GM20000 (cell line): ENCODE measurements around the gene FNDC1.

Experiments used
- DNase-seq: peaks from one replicate; pipeline ENCODE4 v3.0.0; 2012; ENCODE audit warnings: low spot score
- CTCF ChIP-seq: IDR thresholded peaks from 2 replicates; pipeline ENCODE4 v1.5.1; 2012; ENCODE audit warnings: mild to moderate bottlenecking, control low read depth; ENCODE audit errors: extremely low read depth, missing control alignments

FNDC1 gene

GRCh38 chr6:159127701-159128100, 41.5 kb upstream of the FNDC1 start:
- no peak for DNase-seq
- TF ChIP-seq CTCF = no peak

GRCh38 chr6:159128978-159129377, 40.2 kb upstream of the FNDC1 start:
- no peak for DNase-seq
- no peak for TF ChIP-seq CTCF

- DNase-seq = no peak
- TF ChIP-seq CTCF = no peak
Observed at GRCh38 chr6:159130846-159131245, 38.4 kb upstream of the FNDC1 start.

GRCh38 chr6:159131709-159132108, 37.5 kb upstream of the FNDC1 start:
- DNase-seq = no peak
- TF ChIP-seq CTCF = no peak

GRCh38 chr6:159132664-159133063, 36.5 kb upstream of the FNDC1 start:
- no peak for DNase-seq
- no peak for TF ChIP-seq CTCF

GRCh38 chr6:159134701-159135364, 34.4 kb upstream of the FNDC1 start:
- DNase-seq = peak; percentile 78
- TF ChIP-seq CTCF = peak; percentile 86

GRCh38 chr6:159137676-159138075, 31.5 kb upstream of the FNDC1 start:
- no peak for TF ChIP-seq CTCF
- DNase-seq = no peak
